Measurements from ENCODE around the gene LCT.

LCT gene

GRCh38 chr2:135742325-135742757 is 94.6 kb downstream of the LCT start:
- no peak for DNase-seq (ENCODE audit: low read depth)

GRCh38 chr2:135741395-135742324 is 95.3 kb downstream of the LCT start, which contains the start of gene UBXN4:
UBXN4 (plus strand) TSS chr2:135741855; CDS start chr2:135741930, 75 bp downstream.
- DNase-seq (ENCODE audit: low read depth), result peak; percentile 92

GRCh38 chr2:135741043-135741394 is 96.0 kb downstream of the LCT start:
- no peak for DNase-seq (ENCODE audit: low read depth)

GRCh38 chr2:135740206-135740605 is 96.8 kb downstream of the LCT start:
- no peak for DNase-seq (ENCODE audit: low read depth)
